Activated gamma-delta T cell (primary cell): ENCODE results near the gene SNRNP70.
"Not testable (repeated sequence)": the region's sequence is repeated elsewhere in the genome, so short reads cannot be mapped to it uniquely, and the experiment has no call there.

Experiments
- DNase-seq: peaks from one replicate; lab custom pipeline; 2025; lab: John Stamatoyannopoulos, UW
- total RNA-seq, 2 donors: gene quantifications; one replicate each; lab custom pipeline; 2026; lab: John Stamatoyannopoulos, UW

The SNRNP70 gene, protein sequence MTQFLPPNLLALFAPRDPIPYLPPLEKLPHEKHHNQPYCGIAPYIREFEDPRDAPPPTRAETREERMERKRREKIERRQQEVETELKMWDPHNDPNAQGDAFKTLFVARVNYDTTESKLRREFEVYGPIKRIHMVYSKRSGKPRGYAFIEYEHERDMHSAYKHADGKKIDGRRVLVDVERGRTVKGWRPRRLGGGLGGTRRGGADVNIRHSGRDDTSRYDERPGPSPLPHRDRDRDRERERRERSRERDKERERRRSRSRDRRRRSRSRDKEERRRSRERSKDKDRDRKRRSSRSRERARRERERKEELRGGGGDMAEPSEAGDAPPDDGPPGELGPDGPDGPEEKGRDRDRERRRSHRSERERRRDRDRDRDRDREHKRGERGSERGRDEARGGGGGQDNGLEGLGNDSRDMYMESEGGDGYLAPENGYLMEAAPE
- total RNA-seq = 535 to 703 reads per million in 2 donors

DNA sequence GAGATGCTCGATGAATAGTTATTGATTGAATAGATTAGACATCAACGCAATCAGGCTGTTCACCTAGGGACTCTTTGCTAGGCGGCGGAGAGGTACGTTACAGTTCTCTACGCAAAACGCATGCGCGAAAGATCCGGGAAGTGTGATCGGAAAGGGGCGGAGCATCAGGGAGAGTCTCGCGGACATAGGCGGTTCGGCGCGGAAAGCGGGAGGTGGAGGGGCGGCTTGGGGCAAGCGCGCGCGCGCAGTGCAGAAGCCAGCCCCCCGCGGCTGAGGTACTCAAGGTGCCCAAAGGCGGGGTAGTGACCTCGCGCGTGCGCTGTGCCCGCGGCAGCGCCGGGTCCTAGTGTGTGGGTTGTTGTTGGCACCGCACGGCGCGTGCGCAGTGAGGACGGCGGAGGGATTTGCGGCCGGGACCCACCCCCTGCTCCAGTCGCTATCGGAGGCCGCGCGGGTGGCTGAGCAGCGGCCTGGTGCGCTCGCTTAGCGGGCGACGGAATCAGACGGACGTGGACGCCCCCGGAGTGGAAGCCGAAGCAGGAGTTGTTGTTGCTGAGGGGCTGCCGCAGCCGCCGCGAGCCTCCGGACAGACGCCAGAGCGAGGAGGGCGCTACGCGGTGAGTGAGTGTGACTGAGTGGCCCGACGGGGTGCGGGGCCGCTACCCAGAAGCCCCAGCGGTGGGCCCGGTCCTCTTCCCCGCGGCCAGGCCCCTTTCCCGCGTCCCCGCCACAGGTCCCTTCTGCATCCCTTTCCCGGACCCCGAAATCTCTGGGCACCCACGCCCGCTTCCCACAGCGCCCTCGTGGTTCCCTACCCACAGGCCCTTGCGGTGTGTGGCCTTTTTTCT, at the start of gene SNRNP70:
Gene SNRNP70, plus strand, starts transcription at position 432 of the 848 bp plus-strand sequence. CDS start 964 bp downstream, outside the sequence.
- peak; percentile 100 for DNase-seq

DNA sequence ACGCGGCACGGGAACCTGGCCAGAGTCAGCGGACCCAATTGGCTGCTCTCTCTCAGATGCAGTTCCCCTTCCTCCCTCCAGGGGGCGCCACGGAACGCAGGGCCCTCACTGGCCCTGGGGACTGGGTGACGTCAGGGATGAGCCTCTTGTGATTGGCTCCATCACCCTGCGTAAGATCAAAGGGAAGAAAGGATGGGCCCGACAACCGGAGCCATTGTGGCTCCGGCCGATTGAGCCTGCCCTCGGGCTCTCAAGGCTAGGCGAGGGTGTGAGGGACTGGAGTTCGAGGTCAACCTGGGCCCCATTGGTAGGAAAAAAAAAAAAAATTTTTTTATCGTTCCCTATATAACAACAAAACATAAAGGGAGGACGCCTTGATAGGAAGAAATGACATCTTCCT, 48.4 kb upstream of the SNRNP70 start, which contains the start of gene CGB1:
Gene CGB1, minus strand, starts transcription at position 81 of the 400 bp plus-strand sequence. CDS start 184 bp downstream, outside the sequence.
- DNase-seq = not testable (repeated sequence)

DNA sequence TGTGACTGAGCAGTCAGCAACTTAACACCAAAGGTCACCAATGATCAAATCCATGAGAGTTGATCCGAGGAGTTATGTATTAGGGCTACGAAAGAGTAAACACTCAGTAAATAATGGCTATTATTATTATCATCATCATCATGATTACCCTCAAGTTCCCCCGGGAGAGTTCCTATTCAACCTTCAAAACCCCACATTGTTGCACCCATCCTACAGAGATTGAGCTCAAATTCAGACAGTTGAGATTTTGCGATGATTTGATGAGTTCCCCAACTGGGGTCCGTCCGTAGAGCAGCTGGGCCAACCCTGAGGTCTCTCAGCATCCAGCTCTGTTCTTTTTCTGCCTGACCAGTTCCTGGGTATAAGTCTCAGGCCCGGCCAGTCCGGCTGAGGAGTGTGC, 47.1 kb upstream of the SNRNP70 start:
- not testable (repeated sequence) for DNase-seq

DNA sequence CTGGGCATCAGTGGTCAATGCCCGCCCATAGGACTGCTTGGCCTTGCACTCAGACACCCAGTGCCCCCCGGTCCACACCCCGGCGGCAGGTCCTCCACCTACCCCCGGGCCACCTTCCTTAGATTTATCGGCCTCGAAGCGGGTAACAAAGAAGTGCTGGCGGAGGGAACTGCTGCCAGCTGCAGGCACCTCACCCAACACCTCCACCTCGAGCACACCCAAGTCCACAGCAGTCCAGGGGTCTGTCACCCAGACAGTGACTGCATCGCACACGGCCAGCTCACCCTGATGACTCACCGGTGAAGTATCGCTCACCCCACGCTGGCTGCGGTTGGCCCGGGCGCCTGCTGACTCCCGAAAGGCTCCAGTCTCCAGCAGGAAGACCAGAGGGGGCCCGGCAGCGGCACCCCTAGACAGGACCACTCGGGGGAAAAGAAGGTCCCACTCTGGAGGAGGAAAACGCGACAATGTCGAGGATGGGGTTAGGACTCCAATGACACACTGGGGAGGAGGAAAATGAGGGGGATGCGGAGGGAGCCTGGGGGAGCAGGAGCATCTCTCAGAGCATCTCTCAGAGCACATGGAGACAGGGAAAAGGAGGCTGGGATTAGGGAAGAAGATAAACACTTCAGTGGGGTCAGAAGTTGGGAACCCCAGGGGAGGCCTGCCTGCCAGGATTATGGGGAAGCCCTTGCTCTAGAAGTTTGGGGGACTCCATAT, 46.5 kb upstream of the SNRNP70 start:
- DNase-seq = not testable (repeated sequence)

DNA sequence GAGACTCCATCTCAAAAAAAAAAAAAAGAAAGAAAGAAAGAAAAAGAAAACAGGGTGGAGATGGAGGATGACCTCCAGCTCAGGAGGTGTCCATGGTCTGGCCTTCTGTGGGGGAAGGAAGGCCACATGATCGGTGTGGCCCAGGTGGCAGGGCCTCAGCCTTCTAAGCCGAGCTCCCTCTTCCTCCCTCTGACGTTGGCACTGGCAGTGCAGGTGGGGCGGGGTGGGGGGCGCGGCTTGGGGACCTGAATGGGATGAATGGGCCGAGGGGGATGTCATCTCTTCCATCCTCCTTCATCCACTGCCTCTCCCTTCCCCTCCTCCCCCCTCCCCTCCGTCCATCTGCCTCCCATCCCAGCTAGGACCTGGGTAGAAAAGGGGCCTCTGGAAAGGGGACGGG, 45.5 kb upstream of the SNRNP70 start:
- not testable (repeated sequence) for DNase-seq

DNA sequence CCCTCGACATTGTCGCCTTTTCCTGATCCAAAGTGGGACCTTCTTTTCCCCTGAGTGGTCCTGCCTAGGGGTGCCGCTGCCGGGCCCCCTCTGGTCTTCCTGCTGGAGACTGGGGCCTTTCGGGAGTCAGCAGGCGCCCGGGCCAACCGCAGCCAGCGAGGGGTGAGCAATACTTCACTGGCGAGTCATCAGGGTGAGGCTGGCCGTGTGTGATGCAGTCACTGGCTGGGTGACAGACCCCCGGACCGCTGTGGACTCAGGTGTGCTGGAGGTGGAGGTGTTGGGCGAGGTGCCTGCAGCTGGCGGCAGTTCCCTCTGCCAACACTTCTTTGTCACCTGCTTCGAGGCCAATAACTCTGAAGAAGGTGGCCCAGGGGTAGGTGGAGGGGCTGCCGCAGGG, 43.1 kb upstream of the SNRNP70 start:
- DNase-seq = no peak

DNA sequence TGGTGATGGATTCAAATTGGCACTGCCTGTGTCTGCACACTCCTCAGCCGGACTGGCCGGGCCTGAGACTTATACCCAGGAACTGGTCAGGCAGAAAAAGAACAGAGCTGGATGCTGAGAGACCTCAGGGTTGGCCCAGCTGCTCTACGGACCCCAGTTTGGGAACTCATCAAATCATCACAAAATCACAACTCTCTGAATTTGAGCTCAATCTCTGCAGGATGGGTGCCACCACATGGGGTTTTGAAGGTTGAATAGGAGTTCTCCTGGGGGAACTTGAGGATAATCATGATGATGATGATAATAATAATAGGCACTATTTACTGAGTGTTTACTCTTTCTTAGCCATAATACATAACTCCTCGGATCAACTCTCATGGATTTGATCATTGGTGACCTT, 42.6 kb upstream of the SNRNP70 start:
- not testable (repeated sequence) for DNase-seq

DNA sequence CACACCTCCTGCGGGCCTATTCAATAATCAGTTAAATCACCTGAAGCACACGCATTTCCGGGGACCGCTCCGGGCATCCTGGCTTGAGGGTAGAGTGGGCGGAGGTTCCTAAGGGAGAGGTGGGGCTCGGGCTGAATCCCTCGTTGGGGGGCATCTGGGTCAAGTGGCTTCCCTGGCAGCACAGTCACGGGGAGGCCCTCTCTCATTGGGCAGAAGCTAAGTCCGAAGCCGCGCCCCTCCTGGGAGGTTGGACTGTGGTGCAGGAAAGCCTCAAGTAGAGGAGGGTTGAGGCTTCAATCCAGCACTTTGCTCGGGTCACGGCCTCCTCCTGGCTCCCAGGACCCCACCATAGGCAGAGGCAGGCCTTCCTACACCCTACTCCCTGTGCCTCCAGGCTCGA, 41.7 kb upstream of the SNRNP70 start, which contains the start of gene CGB5:
Gene CGB5, plus strand, starts transcription at position 301 of the 400 bp plus-strand sequence. CDS start 362 bp downstream, outside the sequence.
- not testable (repeated sequence) for DNase-seq

DNA sequence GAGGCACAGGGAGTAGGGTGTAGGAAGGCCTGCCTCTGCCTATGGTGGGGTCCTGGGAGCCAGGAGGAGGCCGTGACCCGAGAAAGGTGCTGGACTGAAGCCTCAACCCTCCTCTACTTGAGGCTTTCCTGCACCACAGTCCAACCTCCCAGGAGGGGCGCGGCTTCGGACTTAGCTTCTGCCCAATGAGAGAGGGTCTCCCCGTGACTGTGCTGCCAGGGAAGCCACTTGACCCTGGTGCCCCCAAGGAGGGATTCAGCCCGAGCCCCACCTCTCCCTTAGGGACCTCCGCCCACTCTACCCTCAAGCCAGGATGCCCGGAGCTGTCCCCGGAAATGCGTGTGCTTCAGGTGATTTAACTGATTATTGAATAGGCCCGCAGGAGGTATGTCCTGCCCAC, 36.2 kb upstream of the SNRNP70 start, which contains the start of gene CGB8:
Gene CGB8, minus strand, starts transcription at position 101 of the 400 bp plus-strand sequence. CDS start 372 bp downstream, outside the sequence.
- not testable (repeated sequence) for DNase-seq

DNA sequence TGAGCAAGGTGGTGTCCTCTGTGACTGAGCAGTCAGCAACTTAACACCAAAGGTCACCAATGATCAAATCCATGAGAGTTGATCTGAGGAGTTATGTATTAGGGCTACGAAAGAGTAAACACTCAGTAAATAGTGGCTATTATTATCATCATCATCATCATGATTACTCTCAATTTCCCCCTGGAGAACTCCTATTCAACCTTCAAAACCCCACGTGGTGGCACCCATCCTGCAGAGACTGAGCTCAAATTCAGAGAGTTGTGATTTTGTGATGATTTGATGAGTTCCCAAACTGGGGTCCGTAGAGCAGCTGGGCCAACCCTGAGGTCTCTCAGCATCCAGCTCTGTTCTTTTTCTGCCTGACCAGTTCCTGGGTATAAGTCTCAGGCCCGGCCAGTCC, 35.4 kb upstream of the SNRNP70 start:
- not testable (repeated sequence) for DNase-seq

DNA sequence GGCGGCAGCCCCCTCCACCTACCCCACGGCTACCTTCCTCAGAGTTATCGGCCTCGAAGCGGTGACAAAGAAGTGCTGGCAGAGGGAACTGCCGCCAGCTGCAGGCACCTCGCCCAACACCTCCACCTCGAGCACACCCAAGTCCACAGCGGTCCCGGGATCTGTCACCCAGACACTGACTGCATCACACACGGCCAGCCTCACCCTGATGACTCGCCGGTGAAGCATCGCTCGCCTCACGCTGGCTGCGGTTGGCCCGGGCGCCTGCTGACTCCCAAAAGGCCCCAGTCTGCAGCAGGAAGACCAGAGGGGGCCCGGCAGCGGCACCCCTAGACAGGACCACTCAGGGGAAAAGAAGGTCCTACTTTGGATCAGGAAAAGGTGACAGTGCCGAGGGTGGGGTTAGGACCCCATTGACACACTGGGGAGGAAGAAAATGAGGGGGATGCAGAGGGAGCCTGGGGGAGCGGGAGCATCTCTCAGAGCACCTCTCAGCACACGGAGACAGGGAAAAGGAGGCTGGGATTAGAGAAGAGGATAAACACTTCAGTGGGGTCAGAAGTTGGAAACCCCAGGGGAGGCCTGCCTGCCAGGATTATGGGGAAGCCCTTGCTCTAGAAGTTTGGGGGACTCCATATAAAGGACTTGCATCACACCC, 34.7 kb upstream of the SNRNP70 start:
- DNase-seq = not testable (repeated sequence)

DNA sequence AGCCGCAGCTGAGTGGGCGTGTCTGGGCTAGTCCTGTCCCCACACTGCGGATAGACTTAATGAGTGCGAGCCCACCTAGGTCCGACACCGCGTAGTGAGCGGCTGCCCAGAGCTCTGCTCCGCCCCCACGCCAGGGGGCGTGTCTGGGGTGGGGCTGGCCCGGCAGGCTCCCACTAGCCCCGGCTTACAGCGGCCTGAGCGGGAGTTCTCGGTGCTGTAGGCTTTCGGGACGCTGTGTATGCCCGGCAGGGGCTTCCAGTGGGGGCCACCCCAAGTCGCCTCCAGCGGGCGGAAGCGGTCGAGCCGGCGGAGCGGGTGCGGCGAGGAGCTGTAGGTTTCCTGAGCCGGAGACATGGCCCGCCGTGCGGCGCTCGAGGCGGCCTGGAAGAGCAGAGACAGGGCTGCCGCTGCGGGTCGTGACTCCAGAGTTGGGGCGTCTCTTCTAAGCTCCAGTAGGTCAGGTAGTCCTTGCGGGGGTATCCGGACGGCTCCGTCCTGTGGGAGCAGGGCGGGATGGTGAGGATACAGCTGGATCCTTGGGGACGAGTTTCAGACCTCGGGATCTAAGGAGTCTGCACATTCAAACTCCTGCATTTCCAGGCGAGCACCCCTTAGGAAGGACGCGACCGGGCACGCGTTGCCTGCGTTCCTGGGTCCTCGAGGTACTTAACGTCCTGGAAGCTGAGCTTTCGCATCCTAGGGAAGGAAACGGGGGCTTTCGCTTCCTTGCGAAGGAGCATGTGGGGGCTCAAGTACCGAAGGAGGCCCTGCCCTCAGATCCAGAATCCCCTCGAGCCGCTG, 28.9 kb upstream of the SNRNP70 start:
- DNase-seq = peak; percentile 36

DNA sequence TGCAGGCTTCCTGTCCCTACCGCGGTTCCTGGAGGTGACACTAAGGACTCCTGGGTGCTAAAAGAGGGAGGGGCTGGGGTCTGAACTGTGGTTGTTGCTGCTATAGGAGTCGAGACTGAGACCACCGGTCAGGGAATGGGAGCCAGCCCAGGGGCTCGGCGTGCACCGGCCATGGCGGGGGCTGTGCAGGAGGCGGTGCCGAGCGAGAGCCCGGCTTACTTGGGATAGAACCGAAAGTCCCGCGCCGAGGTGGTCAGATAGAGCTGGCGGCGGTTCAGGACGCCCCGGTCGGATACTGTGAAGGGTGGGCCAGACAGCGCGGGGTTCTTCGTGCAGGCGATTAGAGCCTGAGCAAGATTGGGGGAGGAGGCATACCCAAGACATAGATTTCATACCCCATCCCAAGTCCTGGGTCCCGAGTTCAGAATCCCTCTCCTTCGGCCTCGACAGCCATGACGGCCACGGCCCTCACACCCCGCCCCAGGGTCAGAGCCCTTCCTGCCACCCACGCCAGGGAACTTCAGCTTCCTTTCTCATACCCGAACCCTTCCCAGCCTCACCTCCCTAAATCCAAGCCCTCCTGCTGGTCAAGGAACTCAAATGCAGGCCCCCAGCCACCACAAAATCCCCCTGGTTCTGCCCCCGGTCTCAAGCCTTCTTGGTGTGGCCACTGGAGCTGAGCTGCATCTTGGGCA, 28.2 kb upstream of the SNRNP70 start:
- DNase-seq = not testable (repeated sequence)

DNA sequence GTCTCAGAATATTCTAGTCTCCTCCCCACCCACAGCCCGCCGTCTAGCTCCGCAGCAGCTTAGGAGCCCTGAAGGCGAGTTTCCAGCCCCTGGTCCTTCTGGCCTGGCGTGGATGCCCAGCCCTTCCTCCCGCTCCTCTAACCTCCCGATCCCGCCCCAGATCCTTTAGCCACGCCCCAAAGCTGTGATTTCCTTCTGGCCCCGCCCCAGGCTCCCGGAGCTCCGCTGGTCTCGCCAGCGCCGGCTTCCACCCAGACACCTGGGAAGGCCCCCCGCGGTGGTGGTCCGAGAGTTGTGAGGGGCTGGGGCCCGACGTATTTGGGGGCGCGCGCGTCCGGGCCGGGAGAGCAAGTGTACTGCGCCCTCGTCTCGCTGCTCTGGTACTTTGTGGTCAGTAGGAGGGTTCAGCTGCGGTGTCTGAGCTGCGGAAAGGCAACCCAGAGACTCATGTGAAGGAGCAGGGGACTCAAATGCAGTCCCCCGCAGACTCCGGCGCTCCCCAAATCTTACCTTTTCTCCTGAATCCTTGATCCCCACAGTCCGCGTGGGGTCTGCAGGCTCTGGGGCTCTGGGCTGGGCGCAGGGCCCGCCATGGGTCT, 27.5 kb upstream of the SNRNP70 start, which contains the start of gene CGB7:
Gene CGB7, minus strand, starts transcription at position 114 of the 599 bp plus-strand sequence. CDS start 2,374 bp downstream, outside the sequence.
- DNase-seq = no peak

DNA sequence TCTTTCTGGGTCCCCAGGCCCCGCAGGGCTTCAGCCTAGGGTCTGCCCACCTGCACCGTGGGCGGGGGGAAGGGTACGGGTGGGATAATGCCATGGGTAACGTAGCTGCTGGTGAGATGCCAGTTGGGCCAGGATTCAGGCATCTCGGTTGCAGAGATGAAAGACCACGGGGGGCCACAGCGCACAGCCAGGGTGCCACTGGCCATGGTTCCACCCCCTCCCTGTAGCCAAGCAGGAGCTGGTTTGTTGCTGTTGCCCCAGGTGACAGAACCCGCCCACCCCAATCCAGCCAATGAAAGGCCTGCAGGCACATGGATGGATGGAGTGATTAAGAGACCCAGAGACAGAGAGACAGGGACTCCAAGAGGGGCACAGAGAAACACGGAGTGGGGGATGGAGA, 26.7 kb upstream of the SNRNP70 start:
- no peak for DNase-seq

DNA sequence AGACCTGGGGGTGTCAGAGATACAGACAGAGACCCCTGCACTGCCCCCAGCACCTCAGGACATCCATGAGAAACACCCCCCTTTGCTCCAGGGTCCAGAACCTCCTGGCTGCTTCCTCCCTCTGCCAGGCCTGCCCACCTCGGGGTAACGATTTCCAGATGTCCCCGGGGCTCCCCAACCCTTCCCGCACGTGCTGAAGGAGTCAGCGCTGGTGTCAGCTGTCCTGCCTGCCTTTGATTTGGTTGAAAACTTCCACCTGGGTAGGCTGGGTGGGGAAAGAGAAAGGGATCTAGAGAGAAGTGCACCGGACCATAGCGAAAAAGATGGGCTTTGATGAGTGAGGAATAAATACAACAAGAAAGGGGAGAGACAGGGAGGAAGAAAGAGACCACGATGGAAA, 26.2 kb upstream of the SNRNP70 start:
- no peak for DNase-seq

DNA sequence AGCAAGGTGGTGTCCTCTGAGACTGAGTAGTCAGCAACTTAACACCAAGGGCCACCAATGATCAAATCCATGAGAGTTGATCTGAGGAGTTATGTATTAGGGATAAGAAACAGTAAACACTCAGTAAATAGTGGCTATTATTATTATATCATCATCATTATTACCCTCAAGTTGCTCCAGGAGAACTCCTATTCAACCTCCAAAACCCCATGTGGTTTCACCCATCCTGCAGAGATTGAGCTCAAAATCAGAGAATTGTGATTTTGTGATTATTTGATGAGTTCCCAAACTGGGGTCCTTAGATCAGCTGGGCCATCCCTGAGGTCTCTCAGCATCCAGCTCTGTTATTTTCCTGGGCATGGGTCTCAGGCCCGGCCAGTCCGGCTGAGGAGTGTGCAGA, 24.3 kb upstream of the SNRNP70 start:
- no peak for DNase-seq

DNA sequence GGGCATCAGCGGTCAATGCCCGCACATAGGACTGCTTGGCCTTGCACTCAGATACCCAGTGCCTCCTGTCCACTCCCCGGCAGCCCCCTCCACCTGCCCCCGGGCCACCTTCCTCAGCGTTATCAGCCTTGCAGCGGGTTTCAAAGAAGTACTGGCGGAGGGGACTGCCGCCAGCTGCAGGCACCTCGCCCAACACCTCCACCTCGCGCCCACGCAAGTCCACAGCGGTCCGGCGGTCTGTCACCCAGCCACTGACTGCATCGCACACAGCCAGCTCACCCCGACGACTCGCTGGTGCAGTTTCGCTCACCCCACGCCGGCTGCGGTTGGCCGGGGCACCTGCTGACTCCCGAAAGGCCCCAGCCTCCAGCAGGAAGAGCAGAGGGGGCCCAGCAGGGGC, 23.8 kb upstream of the SNRNP70 start:
- DNase-seq = no peak
